Kidney glomerular epithelial cell (primary cell): ENCODE results near the gene DNAI7.

Experiments
- DNase-seq: peaks from one replicate; lab custom pipeline; 2025; lab: John Stamatoyannopoulos, UW

Gene DNAI7

GRCh38 chr12:25101092-25101445 is 93.9 kb downstream of the DNAI7 start:
- DNase-seq, result no peak

GRCh38 chr12:25100194-25101091 is 94.5 kb downstream of the DNAI7 start:
- DNase-seq, result no peak

GRCh38 chr12:25099010-25099409 is 96.0 kb downstream of the DNAI7 start:
- DNase-seq, result no peak

GRCh38 chr12:25089738-25090137 is 105.2 kb downstream of the DNAI7 start:
- DNase-seq, result peak; percentile 2

GRCh38 chr12:25087596-25087995 is 107.4 kb downstream of the DNAI7 start:
- no peak for DNase-seq

GRCh38 chr12:25084816-25085215 is 110.1 kb downstream of the DNAI7 start:
- no peak for DNase-seq

GRCh38 chr12:25083211-25083610 is 111.7 kb downstream of the DNAI7 start:
- no peak for DNase-seq

- DNase-seq, result no peak
Measured at GRCh38 chr12:25082628-25083027, 112.3 kb downstream of the DNAI7 start.

- DNase-seq, result no peak
Measured at GRCh38 chr12:25079393-25079792, 115.6 kb downstream of the DNAI7 start.

GRCh38 chr12:25074954-25075353 is 120.0 kb downstream of the DNAI7 start:
- DNase-seq, result no peak

- no peak for DNase-seq
Measured at GRCh38 chr12:25074113-25074512, 120.8 kb downstream of the DNAI7 start.

- DNase-seq, result no peak
Measured at GRCh38 chr12:25072906-25073650, 121.9 kb downstream of the DNAI7 start.

- peak; percentile 54 for DNase-seq
Measured at GRCh38 chr12:25071366-25071765, 123.6 kb downstream of the DNAI7 start.

GRCh38 chr12:25069224-25069623 is 125.7 kb downstream of the DNAI7 start:
- no peak for DNase-seq

GRCh38 chr12:25065035-25065434 is 129.9 kb downstream of the DNAI7 start:
- no peak for DNase-seq

- no peak for DNase-seq
Measured at GRCh38 chr12:25063873-25064628, 130.9 kb downstream of the DNAI7 start.

- no peak for DNase-seq
Measured at GRCh38 chr12:25058658-25059058, 136.3 kb downstream of the DNAI7 start.
